ENCODE results near the gene ADAMTS2. TPM values are rescaled to one million over a fixed set of nuclear protein-coding genes. Genes with fewer than 3 reads are reported as not detected.

Gene ADAMTS2
- polyA plus RNA-seq, 1 experiment: 129 TPM

GRCh38 chr5:179131321-179131835 is 213.9 kb downstream of the ADAMTS2 start:
- POLR2A ChIA-PET: no interaction called here
- no peak for TF ChIP-seq CTCF (IDR thresholded peaks at IDR 0.05; ENCODE audit: insufficient read depth, low read depth, low read length)
- CTCF ChIA-PET: no interaction called here
- H3K4me3 ChIP-seq (ENCODE audit: low read depth, low read length): no peak overlapping the region
- peaks cover 49% of the 10 kb centered on the region for H3K36me3 ChIP-seq (ENCODE audit: control insufficient read depth, insufficient read depth, low read length)
- no peak for DNase-seq (ENCODE audit: low read depth)
- H3K27me3 ChIP-seq (ENCODE audit: control insufficient read depth, insufficient read depth, low read length): no peaks in the 10 kb centered on the region

DNA sequence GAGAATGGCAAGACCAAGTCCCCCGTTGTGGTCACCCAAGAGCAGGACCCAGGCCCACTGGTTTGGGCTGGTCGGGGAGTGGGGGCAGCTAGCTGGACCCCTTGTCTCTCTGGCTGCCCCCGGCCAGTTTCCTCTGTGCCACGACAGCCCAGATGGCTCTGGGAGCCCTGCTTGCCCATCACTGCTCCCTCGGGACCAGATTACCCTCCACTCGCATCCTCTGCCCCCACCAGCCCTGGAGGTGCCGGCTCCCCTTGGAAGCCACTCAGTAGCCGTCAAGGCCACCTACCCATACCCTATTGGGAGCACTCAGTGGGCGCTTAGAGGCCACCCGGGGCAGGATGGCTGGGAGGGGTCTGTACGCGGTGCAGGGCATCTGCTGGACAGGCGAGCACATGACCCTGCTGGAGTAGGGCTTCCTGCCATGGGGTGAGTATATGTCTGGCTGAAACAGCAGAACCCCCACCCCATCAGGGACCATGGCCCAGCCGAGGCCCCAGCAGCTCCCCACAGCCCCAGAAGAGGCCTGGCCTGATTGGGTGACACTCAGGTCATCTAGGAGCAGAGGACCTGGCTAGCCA is 215.1 kb downstream of the ADAMTS2 start:
- DNase-seq (ENCODE audit: low read depth): no peak
- Histone ChIP-seq H3K27me3 (ENCODE audit: control insufficient read depth, insufficient read depth, low read length) (no peaks in the 10 kb centered on the region), H3K36me3 (ENCODE audit: control insufficient read depth, insufficient read depth, low read length) (peaks cover 48% of the 10 kb centered on the region), H3K4me3 (ENCODE audit: low read depth, low read length) (no peak overlapping the region)
- no peak for TF ChIP-seq CTCF (IDR thresholded peaks at IDR 0.05; ENCODE audit: insufficient read depth, low read depth, low read length)
- POLR2A ChIA-PET: no interaction called here
- CTCF ChIA-PET: no interaction called here

DNA sequence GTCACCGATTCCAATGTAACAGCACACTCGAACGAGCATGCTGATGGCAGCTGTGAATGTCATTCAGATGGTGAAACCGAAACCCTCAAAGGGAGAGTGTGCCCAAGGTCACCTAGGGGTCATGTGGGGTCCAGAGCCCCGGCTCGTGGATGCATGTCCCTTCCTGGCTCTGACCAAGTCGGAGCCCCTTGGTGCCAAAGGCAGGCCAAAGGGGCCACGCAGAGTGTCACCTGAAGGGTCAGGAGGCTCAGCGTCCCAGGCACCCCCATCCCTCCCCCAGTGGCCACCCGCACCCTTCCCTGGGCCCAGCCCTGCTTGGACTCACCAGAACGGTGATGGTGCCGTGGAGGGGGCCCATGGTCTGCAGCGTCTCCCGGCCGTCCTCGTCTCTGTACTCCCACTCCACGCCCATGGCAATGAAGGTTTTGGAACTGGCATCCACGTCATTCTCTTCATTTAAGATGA is 215.6 kb downstream of the ADAMTS2 start:
- no peak for DNase-seq (ENCODE audit: low read depth)
- TF ChIP-seq CTCF (IDR thresholded peaks at IDR 0.05; ENCODE audit: insufficient read depth, low read depth, low read length): no peak
- no peaks in the 10 kb centered on the region for H3K27me3 ChIP-seq (ENCODE audit: control insufficient read depth, insufficient read depth, low read length)
- H3K4me3 ChIP-seq (ENCODE audit: low read depth, low read length): no peak overlapping the region
- ChIA-PET CTCF (no interaction called here), POLR2A (no interaction called here)
- H3K36me3 ChIP-seq (ENCODE audit: control insufficient read depth, insufficient read depth, low read length): peaks cover 53% of the 10 kb centered on the region

DNA sequence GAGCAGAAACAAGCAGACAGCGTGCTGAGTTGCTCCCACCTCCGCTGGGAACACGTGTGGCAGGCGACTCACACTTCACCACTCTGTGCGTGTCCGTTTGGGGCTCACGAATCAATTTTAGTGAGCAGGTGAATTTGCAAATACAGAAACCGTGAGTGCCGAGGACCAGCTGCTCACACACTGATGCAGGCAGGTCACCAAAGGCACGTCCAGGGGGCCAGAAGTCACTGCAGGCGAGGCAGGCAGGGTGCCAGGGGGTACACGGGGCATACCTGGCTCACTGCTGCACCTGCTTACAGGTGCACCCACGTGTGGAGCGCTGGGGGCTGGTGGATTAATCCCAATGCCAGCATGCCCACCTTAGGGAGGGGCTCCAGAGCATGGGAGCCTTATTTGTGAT is 216.3 kb downstream of the ADAMTS2 start:
- Histone ChIP-seq H3K36me3 (ENCODE audit: control insufficient read depth, insufficient read depth, low read length) (peaks cover 58% of the 10 kb centered on the region), H3K27me3 (ENCODE audit: control insufficient read depth, insufficient read depth, low read length) (no peaks in the 10 kb centered on the region), H3K4me3 (ENCODE audit: low read depth, low read length) (no peak overlapping the region)
- POLR2A ChIA-PET: no interaction called here
- CTCF ChIA-PET: no interaction called here
- DNase-seq (ENCODE audit: low read depth): no peak
- TF ChIP-seq CTCF (IDR thresholded peaks at IDR 0.05; ENCODE audit: insufficient read depth, low read depth, low read length): no peak

DNA sequence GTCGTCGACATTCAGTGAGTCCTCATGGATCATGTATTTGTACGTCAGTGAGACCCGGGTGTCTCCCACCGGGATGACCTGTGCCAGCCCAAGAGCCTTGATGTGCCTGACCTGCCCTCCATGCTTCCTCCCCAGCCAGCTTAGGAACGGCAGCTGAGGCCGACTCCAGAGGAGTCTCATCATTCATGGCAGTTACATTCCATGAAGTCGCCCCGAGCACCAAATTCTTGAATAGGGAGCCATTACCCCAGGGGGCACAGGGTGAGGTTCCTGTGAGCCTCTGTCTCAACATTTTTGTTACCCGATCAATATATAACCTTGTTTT is 217.3 kb downstream of the ADAMTS2 start:
- H3K36me3 ChIP-seq (ENCODE audit: control insufficient read depth, insufficient read depth, low read length): peaks cover 58% of the 10 kb centered on the region
- H3K27me3 ChIP-seq (ENCODE audit: control insufficient read depth, insufficient read depth, low read length): no peaks in the 10 kb centered on the region
- no peak for TF ChIP-seq CTCF (IDR thresholded peaks at IDR 0.05; ENCODE audit: insufficient read depth, low read depth, low read length)
- no peak for DNase-seq (ENCODE audit: low read depth)
- CTCF ChIA-PET: no interaction called here
- no peak overlapping the region for H3K4me3 ChIP-seq (ENCODE audit: low read depth, low read length)
- POLR2A ChIA-PET: no interaction called here
